BE2C (cell line): ENCODE measurements around the gene CCDC61.

ENCODE experiments used
- DNase-seq: peaks from one replicate; pipeline ENCODE4 v3.0.0-alpha.2; 2020
- H3K27me3 ChIP-seq: fragments of 250-450 bp; sonication (Bioruptor Pico); 2 replicates; pipeline ENCODE4 v1.5.1; 2020; ENCODE audit warnings: mild to moderate bottlenecking
- H3K36me3 ChIP-seq: fragments of 250-450 bp; sonication (Bioruptor Pico); 2 replicates; pipeline ENCODE4 v1.5.1; 2020; ENCODE audit warnings: mild to moderate bottlenecking
- H3K4me1 ChIP-seq: fragments of 250-450 bp; sonication (Bioruptor Pico); 2 replicates; pipeline ENCODE4 v1.5.1; 2020
- H3K4me3 ChIP-seq: 2 replicates; pipeline ENCODE4 v1.5.1; 2011; ENCODE audit warnings: low read depth, low read length
- H3K9me3 ChIP-seq: fragments of 250-450 bp; sonication (Bioruptor Pico); 2 replicates; pipeline ENCODE4 v1.5.1; 2020
- CTCF ChIP-seq: IDR thresholded peaks from 2 replicates; pipeline ENCODE4 v1.5.1; 2012; ENCODE audit warnings: mild to moderate bottlenecking, low read depth, low read length

Gene CCDC61

GRCh38 chr19:45962021-45962420 lies 33.2 kb upstream of the CCDC61 start:
- no peaks in the 10 kb centered on the region; the same call in 1 of the 2 replicates for H3K36me3 ChIP-seq
- TF ChIP-seq CTCF: no peak
- H3K9me3 ChIP-seq: no peaks in the 10 kb centered on the region
- H3K4me1 ChIP-seq: no peaks in the 10 kb centered on the region
- no peak overlapping the region for H3K4me3 ChIP-seq
- no peak for DNase-seq
- no peaks in the 10 kb centered on the region for H3K27me3 ChIP-seq

GRCh38 chr19:45967246-45967645 lies 28.0 kb upstream of the CCDC61 start:
- Histone ChIP-seq H3K27me3 (no peaks in the 10 kb centered on the region), H3K4me1 (no peaks in the 10 kb centered on the region; the same call in 1 of the 2 replicates), H3K36me3 (no peaks in the 10 kb centered on the region), H3K4me3 (no peak overlapping the region), H3K9me3 (no peaks in the 10 kb centered on the region)
- no peak for DNase-seq
- TF ChIP-seq CTCF: no peak

GRCh38 chr19:45968626-45969025 lies 26.6 kb upstream of the CCDC61 start:
- peaks cover 4% of the 10 kb centered on the region for H3K4me1 ChIP-seq
- no peaks in the 10 kb centered on the region for H3K27me3 ChIP-seq
- no peaks in the 10 kb centered on the region for H3K9me3 ChIP-seq
- no peaks in the 10 kb centered on the region for H3K36me3 ChIP-seq
- no peak overlapping the region for H3K4me3 ChIP-seq
- DNase-seq: no peak
- TF ChIP-seq CTCF: no peak

GRCh38 chr19:45969676-45970075 lies 25.6 kb upstream of the CCDC61 start:
- Histone ChIP-seq H3K27me3 (0 out of 2 replicates have a peak, but pooled peaks cover 3% of the 10 kb centered on the region), H3K36me3 (no peaks in the 10 kb centered on the region), H3K4me1 (peaks cover 4% of the 10 kb centered on the region), H3K9me3 (no peaks in the 10 kb centered on the region), H3K4me3 (no peak overlapping the region)
- no peak for DNase-seq
- no peak for TF ChIP-seq CTCF

GRCh38 chr19:45971260-45971902 lies 23.9 kb upstream of the CCDC61 start:
- H3K9me3 ChIP-seq: no peaks in the 10 kb centered on the region
- H3K4me1 ChIP-seq: peaks cover 4% of the 10 kb centered on the region
- H3K4me3 ChIP-seq: no peak overlapping the region
- no peaks in the 10 kb centered on the region for H3K36me3 ChIP-seq
- no peak for DNase-seq
- H3K27me3 ChIP-seq: 0 out of 2 replicates have a peak, but pooled peaks cover 3% of the 10 kb centered on the region
- TF ChIP-seq CTCF: no peak

- DNase-seq: no peak
- no peaks in the 10 kb centered on the region for H3K9me3 ChIP-seq
- H3K27me3 ChIP-seq: 0 out of 2 replicates have a peak, but pooled peaks cover 3% of the 10 kb centered on the region
- H3K4me3 ChIP-seq: peak overlapping the region; percentile 50
- no peaks in the 10 kb centered on the region for H3K36me3 ChIP-seq
- peaks cover 4% of the 10 kb centered on the region for H3K4me1 ChIP-seq
- no peak for TF ChIP-seq CTCF
These were observed 23.0 kb upstream of the CCDC61 start for GRCh38 chr19:45972081-45972946.
